Measurements from ENCODE around the gene UNC13A. TPM values are rescaled to one million over a fixed set of nuclear protein-coding genes. Genes with fewer than 3 reads are reported as not detected.
"Not testable (repeated sequence)": the region's sequence is repeated elsewhere in the genome, so short reads cannot be mapped to it uniquely, and the experiment has no call there.

Gene UNC13A
- total RNA-seq, 1 donor = under 0.01 TPM

GRCh38 chr19:17590866-17591265, 97.3 kb downstream of the UNC13A start:
- TF ChIP-seq CTCF (IDR thresholded peaks at IDR 0.05; ENCODE audit: insufficient read depth, low read depth, low read length) = no peak
- H3K4me3 ChIP-seq (ENCODE audit: low read depth, low read length) = no peak overlapping the region
- no peak for DNase-seq (ENCODE audit: low read depth)

GRCh38 chr19:17585395-17585794, 102.8 kb downstream of the UNC13A start:
- H3K4me3 ChIP-seq (ENCODE audit: low read depth, low read length); DNase-seq (ENCODE audit: low read depth): not testable (repeated sequence)

- DNase-seq (ENCODE audit: low read depth) = no peak
- no peak for TF ChIP-seq CTCF (IDR thresholded peaks at IDR 0.05; ENCODE audit: insufficient read depth, low read depth, low read length)
- no peak overlapping the region for H3K4me3 ChIP-seq (ENCODE audit: low read depth, low read length)
Observed at GRCh38 chr19:17584132-17584531, 104.0 kb downstream of the UNC13A start.

- DNase-seq (ENCODE audit: low read depth) = no peak
- no peak for TF ChIP-seq CTCF (IDR thresholded peaks at IDR 0.05; ENCODE audit: insufficient read depth, low read depth, low read length)
- H3K4me3 ChIP-seq (ENCODE audit: low read depth, low read length) = no peak overlapping the region
Observed at GRCh38 chr19:17582613-17583012, 105.5 kb downstream of the UNC13A start.

GRCh38 chr19:17581211-17581874, 106.8 kb downstream of the UNC13A start:
- no peak overlapping the region for H3K4me3 ChIP-seq (ENCODE audit: low read depth, low read length)
- no peak for DNase-seq (ENCODE audit: low read depth)
- TF ChIP-seq CTCF (IDR thresholded peaks at IDR 0.05; ENCODE audit: insufficient read depth, low read depth, low read length) = no peak

GRCh38 chr19:17580470-17581144, 107.5 kb downstream of the UNC13A start:
- DNase-seq (ENCODE audit: low read depth) = no peak
- no peak overlapping the region for H3K4me3 ChIP-seq (ENCODE audit: low read depth, low read length)
- TF ChIP-seq CTCF (IDR thresholded peaks at IDR 0.05; ENCODE audit: insufficient read depth, low read depth, low read length) = no peak

- peak; percentile 57 for DNase-seq (ENCODE audit: low read depth)
- no peak overlapping the region for H3K4me3 ChIP-seq (ENCODE audit: low read depth, low read length)
- TF ChIP-seq CTCF (IDR thresholded peaks at IDR 0.05; ENCODE audit: insufficient read depth, low read depth, low read length) = no peak
Observed at GRCh38 chr19:17579661-17580244, 108.4 kb downstream of the UNC13A start.
